Activated T-helper 1 cell treated with anti-CD3 and anti-CD28 coated beads, Interleukin-12 subunit alpha, Interleukin-12 subunit beta, Interleukin-2, Interleukin-4 antibody, amounts not matched to agents 30 ng/mL and 10 ng/mL and 1 ng/mL, durations not matched to agents 14 hours and 24 hours and 36 hours (primary cell): Measurements from ENCODE around the gene R3HCC1L. TPM values are rescaled to one million over a fixed set of nuclear protein-coding genes. Genes with fewer than 3 reads are reported as not detected.
"Not testable (repeated sequence)": the region's sequence is repeated elsewhere in the genome, so short reads cannot be mapped to it uniquely, and the experiment has no call there.

ENCODE experiments used
- DNase-seq: peaks from one replicate; pipeline ENCODE4 v3.0.0; 2021; ENCODE audit warnings: low spot score
- H3K27ac Mint-ChIP-seq: one replicate; pipeline ENCODE4 v1.8.0; 2021; ENCODE audit warnings: mild to moderate bottlenecking, mixed read lengths
- H3K27me3 Mint-ChIP-seq: one replicate; pipeline ENCODE4 v1.8.0; 2022; ENCODE audit warnings: mild to moderate bottlenecking, moderate library complexity, mixed read lengths; ENCODE audit not compliant: insufficient read depth
- H3K36me3 Mint-ChIP-seq: one replicate; pipeline ENCODE4 v1.8.0; 2021; ENCODE audit warnings: low read depth, mixed read lengths
- H3K4me1 Mint-ChIP-seq: one replicate; pipeline ENCODE4 v1.8.0; 2021; ENCODE audit warnings: low read depth, mixed read lengths
- H3K4me3 Mint-ChIP-seq: one replicate; pipeline ENCODE4 v1.8.0; 2021; ENCODE audit warnings: mild to moderate bottlenecking, moderate library complexity, mixed read lengths
- H3K9me3 Mint-ChIP-seq: one replicate; pipeline ENCODE4 v1.8.0; 2021; ENCODE audit warnings: mixed read lengths
- intact Hi-C: fragments of 100-400 bp; cut with micrococcal nuclease; formaldehyde crosslinking; loops from one replicate; pipeline ENCODE4 v1.15.1; 2024
- total RNA-seq: library from RNA; stranded (reverse); gene quantifications from 2 replicates; pipeline ENCODE4 v1.2.3, GENCODE V29; 2022

Gene R3HCC1L
- total RNA-seq, 1 donor from 2014 or later: 20.0 TPM

DNA sequence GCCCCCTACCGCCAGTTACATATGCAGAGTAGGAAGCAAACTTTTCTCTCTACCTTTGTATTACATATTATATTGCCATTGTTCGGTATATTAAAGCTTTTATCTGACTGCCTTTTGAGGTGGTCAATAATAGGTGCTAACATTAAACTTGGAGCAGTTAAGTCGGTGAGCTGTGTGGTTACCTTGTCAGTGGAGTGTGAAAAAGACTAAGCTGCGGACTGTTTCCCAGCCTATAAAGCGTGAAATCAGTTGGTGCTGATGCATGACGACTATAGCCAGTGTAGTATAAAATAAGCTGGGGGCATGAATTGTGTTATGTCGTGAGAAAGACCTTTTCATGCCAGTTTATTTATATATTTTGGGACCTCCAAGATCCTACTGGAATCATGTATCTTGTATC, 33.7 kb downstream of the R3HCC1L start:
- no peak for DNase-seq
- no peak overlapping the region for H3K4me3 Mint-ChIP-seq
- H3K27ac Mint-ChIP-seq: no peak overlapping the region
- intact Hi-C loops: no loop called here
- H3K27me3 Mint-ChIP-seq: no peaks in the 10 kb centered on the region
- no peaks in the 10 kb centered on the region for H3K9me3 Mint-ChIP-seq
- peaks cover 26% of the 10 kb centered on the region for H3K36me3 Mint-ChIP-seq
- H3K4me1 Mint-ChIP-seq: peaks cover 6% of the 10 kb centered on the region

DNA sequence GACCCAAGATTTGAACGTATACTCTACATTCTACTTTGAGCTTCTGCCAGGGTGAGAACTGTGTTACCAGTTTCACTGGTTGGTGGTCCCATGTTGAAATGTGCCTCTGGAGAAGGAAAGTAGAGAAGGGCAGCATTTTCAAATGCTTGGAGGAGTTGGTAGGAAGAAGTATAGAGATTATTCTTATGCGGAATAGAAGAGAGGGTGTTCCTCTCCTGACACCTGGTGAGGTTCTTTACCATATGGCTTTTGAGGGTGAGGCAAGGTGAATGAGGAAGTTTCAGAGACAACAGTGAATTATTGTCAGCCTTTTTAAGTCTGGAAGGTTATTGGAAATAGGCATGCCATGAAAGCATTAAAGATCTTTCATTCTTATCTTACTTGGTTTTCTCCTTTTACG, 34.3 kb downstream of the R3HCC1L start:
- Mint-ChIP-seq H3K27me3 (no peaks in the 10 kb centered on the region), H3K27ac (no peak overlapping the region), H3K4me3 (no peak overlapping the region), H3K9me3 (no peaks in the 10 kb centered on the region), H3K36me3 (peaks cover 28% of the 10 kb centered on the region), H3K4me1 (peaks cover 6% of the 10 kb centered on the region)
- no peak for DNase-seq
- intact Hi-C loops: no loop called here

DNA sequence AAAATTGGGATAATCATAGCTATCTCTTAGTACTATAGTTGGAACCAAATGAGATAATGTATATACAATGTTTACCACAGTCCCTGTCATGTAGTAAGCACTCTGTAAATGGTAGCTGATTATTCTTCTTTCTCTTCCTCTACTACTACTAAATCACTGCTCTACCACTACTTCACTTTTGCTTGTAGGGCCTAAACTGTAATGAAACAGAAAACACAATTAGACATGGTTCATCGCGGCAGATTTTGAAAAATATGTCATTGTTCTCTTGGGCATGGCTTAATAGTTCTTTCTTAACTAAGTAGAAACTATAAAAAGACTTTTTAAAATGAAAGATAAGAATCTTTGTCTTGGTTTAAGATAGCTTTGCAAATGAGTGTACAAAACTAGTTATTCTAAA, 34.9 kb downstream of the R3HCC1L start:
- H3K27ac Mint-ChIP-seq: no peak overlapping the region
- no peak overlapping the region for H3K4me3 Mint-ChIP-seq
- intact Hi-C loops: no loop called here
- peaks cover 24% of the 10 kb centered on the region for H3K36me3 Mint-ChIP-seq
- DNase-seq: no peak
- no peaks in the 10 kb centered on the region for H3K27me3 Mint-ChIP-seq
- no peaks in the 10 kb centered on the region for H3K9me3 Mint-ChIP-seq
- peaks cover 6% of the 10 kb centered on the region for H3K4me1 Mint-ChIP-seq

DNA sequence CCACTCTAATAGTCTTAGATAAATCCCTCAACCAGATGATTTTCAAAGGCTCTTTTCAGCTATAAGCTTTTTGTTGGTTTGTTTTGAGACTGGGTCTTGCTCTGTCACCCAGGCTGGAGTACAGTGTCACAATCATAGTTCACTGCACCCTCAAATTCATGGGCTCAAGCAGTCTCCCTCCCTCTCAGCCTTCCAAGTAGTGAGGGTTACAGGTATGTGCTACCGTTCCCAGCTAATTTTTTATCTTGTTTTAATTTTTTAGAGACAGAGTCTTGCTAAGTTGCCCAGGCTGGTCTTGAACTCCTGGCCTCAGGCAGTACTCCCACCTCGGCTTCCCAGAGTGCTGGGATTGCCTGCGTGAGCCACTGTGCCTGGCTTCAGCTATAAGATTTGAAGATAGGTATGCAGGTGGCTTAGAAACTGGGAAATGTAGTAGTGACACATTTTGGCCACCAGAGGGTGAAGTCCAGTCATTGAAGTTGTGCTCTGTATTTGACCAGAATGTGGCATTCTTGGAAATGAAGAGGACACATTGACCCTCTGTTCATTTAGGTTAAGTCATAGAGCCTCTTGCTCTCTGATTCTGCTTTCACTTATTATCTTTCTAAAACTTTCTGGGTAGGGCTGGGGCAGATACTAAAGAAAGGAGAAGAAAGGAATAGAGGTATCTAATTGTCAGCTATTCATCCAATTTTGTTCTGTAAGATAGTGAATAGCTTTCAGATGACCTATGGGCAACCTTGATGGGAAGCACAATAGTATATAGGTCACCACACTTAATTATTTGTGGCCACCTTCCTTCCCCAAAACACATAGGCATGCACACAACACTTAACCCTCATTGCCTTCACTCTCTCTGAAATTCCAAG, 36.0 kb downstream of the R3HCC1L start:
- peaks cover 20% of the 10 kb centered on the region for H3K36me3 Mint-ChIP-seq
- DNase-seq: no peak
- no peak overlapping the region for H3K4me3 Mint-ChIP-seq
- no peaks in the 10 kb centered on the region for H3K27me3 Mint-ChIP-seq
- intact Hi-C loops: loop anchor here (1.0 kb wide), 2 partner anchors 139 to 162 kb away; no protein-coding TSS in a partner anchor
- H3K9me3 Mint-ChIP-seq: no peaks in the 10 kb centered on the region
- peaks cover 6% of the 10 kb centered on the region for H3K4me1 Mint-ChIP-seq
- H3K27ac Mint-ChIP-seq: no peak overlapping the region

DNA sequence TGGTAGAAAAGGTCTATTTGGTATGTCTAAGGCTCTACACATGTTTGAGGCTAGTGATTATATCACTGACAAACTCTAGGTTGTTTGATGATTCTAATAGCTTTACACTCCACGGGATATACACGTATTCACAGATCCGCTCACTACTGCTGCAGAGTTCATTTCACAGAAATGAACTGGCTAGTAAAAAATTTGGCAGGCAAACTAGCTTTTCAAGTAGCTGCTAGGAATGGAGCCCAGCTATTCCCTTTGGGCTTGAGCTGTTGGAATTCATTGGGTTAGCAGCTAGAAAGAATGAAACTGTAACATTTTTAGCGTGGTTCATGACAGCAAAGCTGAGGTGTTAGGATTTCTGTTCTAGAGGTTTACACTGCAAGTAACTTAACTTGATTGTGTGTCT, 37.6 kb downstream of the R3HCC1L start:
- no peak for DNase-seq
- intact Hi-C loops: no loop called here
- H3K36me3 Mint-ChIP-seq: peaks cover 19% of the 10 kb centered on the region
- H3K9me3 Mint-ChIP-seq: no peaks in the 10 kb centered on the region
- peaks cover 6% of the 10 kb centered on the region for H3K4me1 Mint-ChIP-seq
- H3K27me3 Mint-ChIP-seq: no peaks in the 10 kb centered on the region
- no peak overlapping the region for H3K4me3 Mint-ChIP-seq
- no peak overlapping the region for H3K27ac Mint-ChIP-seq

DNA sequence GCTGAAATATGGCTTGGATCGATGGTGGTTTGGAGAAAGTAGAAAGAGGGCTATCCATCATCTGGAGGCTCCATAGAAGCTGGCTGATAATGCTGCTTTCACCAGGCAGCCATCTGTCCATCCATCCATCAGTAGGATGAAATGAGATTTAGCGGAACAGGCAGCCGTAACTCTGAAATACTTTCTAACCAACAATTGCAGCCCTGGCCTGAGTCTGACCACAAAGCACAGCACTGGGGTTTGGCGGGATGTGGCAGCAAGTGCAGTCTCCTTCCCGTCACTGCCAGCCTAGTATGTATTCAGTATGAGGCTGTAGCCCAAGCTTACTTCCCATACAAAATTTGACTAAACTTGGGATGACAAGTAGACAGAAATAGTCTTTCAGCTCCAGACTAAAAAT, 38.0 kb downstream of the R3HCC1L start:
- H3K4me3 Mint-ChIP-seq: no peak overlapping the region
- H3K27me3 Mint-ChIP-seq: no peaks in the 10 kb centered on the region
- H3K4me1 Mint-ChIP-seq: peaks cover 6% of the 10 kb centered on the region
- H3K27ac Mint-ChIP-seq: no peak overlapping the region
- intact Hi-C loops: no loop called here
- peaks cover 22% of the 10 kb centered on the region for H3K36me3 Mint-ChIP-seq
- no peak for DNase-seq
- no peaks in the 10 kb centered on the region for H3K9me3 Mint-ChIP-seq

DNA sequence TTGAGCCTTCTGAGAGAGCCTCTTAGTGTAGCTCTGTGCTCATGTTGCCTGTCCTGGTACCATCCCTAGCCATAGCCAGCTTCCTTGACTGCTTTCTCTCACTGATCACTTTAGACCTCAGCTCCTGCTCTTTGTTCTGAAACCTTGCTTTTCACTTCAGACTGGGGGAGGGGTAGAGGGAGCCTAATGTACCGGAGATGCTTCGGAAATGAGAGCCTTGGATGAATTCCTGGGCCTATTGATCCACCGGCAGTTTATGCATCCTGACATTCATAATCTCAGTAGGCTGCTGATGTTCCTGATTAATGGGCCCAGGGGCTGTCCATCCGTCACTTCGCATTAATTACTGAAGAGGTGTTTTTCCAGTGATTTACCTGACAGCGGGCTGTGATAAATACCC, 38.8 kb downstream of the R3HCC1L start:
- H3K9me3 Mint-ChIP-seq: no peaks in the 10 kb centered on the region
- no peak overlapping the region for H3K27ac Mint-ChIP-seq
- DNase-seq: no peak
- intact Hi-C loops: no loop called here
- peaks cover 27% of the 10 kb centered on the region for H3K36me3 Mint-ChIP-seq
- no peak overlapping the region for H3K4me3 Mint-ChIP-seq
- peaks cover 6% of the 10 kb centered on the region for H3K4me1 Mint-ChIP-seq
- H3K27me3 Mint-ChIP-seq: no peaks in the 10 kb centered on the region

DNA sequence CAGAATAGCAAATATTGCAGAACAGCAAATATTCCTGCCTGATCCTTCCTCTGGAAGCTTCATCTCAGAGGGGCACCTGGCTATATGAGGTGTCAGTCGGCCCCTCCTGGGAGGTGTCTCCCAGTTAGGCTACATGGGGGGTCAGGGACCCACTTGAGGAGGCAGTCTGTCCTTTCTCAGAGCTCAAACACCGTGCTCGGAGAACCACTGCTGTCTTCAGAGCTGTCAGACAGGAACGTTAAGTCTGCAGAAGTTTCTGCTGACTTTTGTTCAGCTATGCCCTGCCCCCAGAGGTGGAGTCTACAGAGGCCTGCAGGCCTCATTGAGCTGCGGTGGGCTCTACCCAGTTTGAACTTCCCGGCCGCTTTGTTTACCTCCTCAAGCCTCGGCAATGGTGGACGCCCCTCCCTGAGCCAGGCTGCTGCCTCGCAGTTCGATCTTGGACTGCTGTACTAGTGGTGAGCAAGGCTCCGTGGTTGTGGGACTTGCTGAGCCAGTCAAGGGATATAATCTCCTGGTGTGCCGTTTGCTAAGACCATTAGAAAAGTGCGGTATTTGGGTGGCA, 48.0 kb downstream of the R3HCC1L start:
- not testable (repeated sequence) for H3K27me3 Mint-ChIP-seq

DNA sequence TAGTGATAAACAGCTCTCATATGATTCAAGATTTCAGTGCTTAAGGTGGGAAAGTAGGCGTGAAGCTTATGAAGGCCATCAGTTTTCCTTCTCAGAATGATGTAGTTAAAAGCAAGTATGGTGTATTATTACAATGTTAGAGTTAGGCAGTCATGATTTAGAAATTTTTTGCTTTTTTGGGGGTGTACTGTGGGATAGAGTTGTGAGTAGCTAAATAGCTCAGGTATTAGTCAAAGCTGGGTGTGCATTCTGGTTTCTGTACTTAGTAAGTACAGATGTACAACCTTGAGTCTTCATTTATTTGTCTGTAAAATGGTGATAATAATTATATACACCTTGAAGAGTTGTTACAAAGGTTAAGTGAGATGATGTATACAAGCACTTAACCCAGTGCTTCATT, 52.2 kb downstream of the R3HCC1L start:
- H3K27me3 Mint-ChIP-seq: no peaks in the 10 kb centered on the region
- no peak overlapping the region for H3K4me3 Mint-ChIP-seq
- DNase-seq: no peak
- intact Hi-C loops: no loop called here
- peaks cover 11% of the 10 kb centered on the region for H3K4me1 Mint-ChIP-seq
- peaks cover 68% of the 10 kb centered on the region for H3K36me3 Mint-ChIP-seq
- H3K9me3 Mint-ChIP-seq: peaks cover 4% of the 10 kb centered on the region
- no peak overlapping the region for H3K27ac Mint-ChIP-seq

More for the DNA sequence above, 48.0 kb downstream of the R3HCC1L start:
- H3K27ac Mint-ChIP-seq, DNase-seq, intact Hi-C loops, H3K4me3 Mint-ChIP-seq, H3K9me3 Mint-ChIP-seq: not testable (repeated sequence)
- H3K36me3 Mint-ChIP-seq: peaks cover 71% of the 10 kb centered on the region
- H3K4me1 Mint-ChIP-seq: peaks cover 26% of the 10 kb centered on the region

DNA sequence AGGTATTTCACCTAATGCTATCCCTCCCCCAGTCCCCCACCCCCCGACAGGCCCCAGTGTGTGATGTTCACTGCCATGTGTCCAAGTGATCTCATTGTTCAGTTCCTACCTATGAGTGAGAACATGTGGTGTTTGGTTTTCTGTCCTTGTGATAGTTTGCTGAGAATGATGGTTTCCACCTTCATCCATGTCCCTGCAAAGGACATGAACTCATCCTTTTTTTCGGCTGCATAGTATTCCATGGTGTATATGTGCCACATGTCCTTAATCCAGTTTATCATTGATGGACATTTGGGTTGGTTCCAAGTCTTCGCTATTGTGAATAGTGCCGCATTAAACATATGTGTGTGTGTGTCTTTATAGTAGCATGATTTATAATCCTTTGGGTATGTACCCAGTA, 56.3 kb downstream of the R3HCC1L start:
- H3K27me3 Mint-ChIP-seq, H3K9me3 Mint-ChIP-seq, H3K4me3 Mint-ChIP-seq, H3K27ac Mint-ChIP-seq, DNase-seq, intact Hi-C loops, H3K4me1 Mint-ChIP-seq: not testable (repeated sequence)
- peaks cover 54% of the 10 kb centered on the region for H3K36me3 Mint-ChIP-seq

DNA sequence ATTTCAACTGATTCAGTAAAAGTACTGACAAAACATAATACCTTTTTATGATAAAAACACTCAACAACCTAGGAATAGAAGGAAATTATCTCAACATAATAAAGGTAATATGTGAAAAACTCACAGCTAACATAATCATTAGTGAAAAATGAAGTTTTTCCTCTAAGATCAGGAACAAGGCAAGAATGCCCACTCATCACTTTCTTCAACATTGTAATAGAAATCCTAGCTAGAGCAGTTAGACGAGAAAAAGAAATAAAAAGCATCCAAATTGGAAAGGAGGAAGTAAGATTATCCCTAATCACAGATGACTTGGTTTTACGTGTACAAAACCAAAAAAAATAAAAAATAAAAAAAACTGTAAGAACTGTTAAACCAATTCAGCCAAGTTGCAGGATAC, 58.6 kb downstream of the R3HCC1L start:
- Mint-ChIP-seq H3K4me3 (no peak overlapping the region), H3K27me3 (no peaks in the 10 kb centered on the region), H3K9me3 (no peaks in the 10 kb centered on the region), H3K36me3 (peaks cover 41% of the 10 kb centered on the region), H3K4me1 (peaks cover 8% of the 10 kb centered on the region), H3K27ac (no peak overlapping the region)
- intact Hi-C loops: no loop called here
- no peak for DNase-seq

DNA sequence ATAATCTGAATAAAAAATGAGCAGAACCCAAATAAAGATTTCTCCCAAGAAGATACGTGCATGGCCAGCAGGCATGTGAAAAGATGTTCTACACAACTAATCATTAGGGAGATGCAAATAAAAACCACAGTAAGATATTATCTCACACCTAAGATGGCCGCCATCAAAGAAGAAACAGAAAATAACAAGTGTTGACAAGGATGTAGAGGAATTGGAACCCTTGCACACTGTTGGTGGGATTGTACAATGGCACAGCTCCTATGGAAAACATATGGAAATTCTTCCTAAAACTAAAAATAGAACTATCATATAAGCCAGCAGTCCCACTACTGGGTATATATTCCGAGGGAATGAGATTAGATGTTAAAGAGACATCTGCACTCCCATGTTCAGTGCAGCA, 60.2 kb downstream of the R3HCC1L start:
- H3K4me3 Mint-ChIP-seq: no peak overlapping the region
- peaks cover 35% of the 10 kb centered on the region for H3K36me3 Mint-ChIP-seq
- intact Hi-C loops: no loop called here
- no peak for DNase-seq
- no peak overlapping the region for H3K27ac Mint-ChIP-seq
- peaks cover 8% of the 10 kb centered on the region for H3K4me1 Mint-ChIP-seq
- no peaks in the 10 kb centered on the region for H3K9me3 Mint-ChIP-seq
- H3K27me3 Mint-ChIP-seq: no peaks in the 10 kb centered on the region

DNA sequence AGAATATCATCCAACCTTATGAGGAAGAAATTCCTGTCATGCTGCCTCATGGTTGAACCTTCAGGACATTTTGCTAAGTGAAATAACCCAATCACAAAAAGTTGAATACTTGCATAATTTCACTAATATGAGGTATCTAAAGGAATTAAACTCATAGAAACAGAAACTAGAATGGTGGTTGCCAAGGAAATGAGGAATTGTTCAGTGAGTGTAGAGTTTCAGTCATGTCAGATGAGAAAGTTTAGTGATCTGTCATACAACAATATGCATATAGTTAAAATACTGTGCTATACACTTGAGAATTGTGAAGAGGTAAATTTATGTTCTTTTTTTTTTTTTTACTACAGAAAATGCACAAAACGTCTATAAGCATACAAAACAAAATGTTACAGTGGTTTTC, 60.7 kb downstream of the R3HCC1L start:
- Mint-ChIP-seq H3K4me1 (peaks cover 8% of the 10 kb centered on the region), H3K4me3 (no peak overlapping the region), H3K27me3 (no peaks in the 10 kb centered on the region), H3K27ac (no peak overlapping the region), H3K36me3 (peaks cover 33% of the 10 kb centered on the region), H3K9me3 (no peaks in the 10 kb centered on the region)
- intact Hi-C loops: no loop called here
- no peak for DNase-seq
